Stimulated activated CD8-positive, alpha-beta memory T cell treated with anti-CD3 and anti-CD28 coated beads, Interleukin-15, amount 100 ng/mL, for 24 hours (primary cell): Measurements from ENCODE around the gene CPZ.
A peak's percentile ranks its signal among the peaks of the same experiment; 100 is the strongest.

ENCODE experiments used
- DNase-seq: peaks from one replicate; pipeline ENCODE4 v3.0.0-alpha.2; 2020; ENCODE audit warnings: low read depth

Gene CPZ

DNA sequence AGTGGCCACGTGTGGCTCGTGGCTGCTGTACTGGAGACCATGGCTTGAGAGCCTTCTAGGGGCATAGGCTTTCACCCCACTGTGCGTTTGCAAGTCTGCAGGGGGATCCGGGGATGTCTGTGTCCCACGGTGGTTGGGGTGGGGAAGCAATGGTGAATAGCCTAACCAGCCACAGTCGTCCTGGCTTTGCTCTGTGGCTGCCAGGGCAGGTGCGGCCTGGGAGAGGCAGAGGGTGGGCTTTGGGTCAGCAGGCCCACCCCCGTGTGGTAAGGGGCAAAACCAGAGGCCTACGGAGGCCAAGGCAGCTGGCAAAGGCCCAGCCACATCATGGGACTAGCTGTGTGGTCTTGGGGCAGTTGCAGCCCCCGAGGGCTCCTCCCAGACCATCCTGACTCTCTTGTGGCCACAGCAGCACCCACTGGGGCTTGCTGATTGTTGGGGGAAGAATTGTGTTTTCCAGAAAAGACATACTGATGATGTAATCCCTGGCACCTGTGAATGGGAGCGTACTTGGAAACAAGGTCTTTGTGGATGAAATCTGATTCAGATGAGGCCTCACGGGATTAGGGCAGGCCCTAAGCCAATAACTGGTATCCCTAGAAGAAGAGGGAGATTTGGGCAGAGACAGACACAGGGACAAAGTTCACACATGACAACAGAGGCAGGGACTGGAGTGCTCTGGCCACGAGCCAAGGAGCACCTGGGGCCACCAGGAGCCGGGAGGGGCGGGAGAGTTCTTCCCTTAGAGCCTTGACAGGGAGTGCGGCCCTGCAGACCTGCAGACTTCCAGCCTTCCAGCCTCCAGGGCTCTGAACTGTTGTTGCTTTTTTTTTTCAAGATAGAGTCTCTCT is 2.9 kb downstream of the CPZ start:
- no peak for DNase-seq

DNA sequence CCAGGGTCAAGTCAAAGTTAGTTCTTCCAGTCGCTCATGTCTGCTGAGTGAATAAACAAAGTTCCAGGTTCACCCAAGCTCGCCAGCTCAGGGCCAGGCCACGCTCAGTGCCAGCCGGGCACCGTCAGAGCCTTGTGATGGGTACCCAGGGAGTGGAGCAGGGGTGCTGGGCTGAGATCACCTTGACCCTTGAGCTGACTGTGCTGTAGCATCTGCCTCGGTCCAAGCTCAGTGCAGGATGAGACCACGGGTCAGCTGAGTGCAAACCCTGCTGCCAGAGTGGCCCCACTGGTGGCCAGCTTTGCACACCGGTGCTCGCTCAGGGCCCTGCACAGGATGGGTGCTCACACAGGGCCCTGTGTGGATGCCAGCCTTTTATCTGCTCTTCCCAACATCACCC is 4.3 kb downstream of the CPZ start:
- no peak for DNase-seq

DNA sequence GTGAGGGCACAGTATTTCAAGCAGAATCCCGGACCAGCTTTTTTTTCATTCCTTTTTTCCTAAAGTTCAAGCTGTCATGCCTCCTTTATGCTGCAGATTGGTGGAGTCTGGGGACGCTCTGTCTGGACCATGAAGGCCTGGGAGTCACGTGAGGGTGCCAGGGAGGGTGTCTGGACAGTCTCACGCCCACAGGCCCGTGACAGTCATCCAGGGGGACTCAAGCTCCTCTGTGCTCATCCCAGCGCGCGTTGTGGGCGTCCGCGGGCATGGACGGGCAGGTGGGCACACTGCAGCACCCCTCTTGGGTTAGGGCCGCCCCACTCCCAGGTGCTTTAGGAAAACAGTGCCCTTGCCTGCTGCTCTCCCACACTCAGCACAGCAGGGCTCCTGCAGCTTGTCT is 4.8 kb downstream of the CPZ start:
- no peak for DNase-seq

DNA sequence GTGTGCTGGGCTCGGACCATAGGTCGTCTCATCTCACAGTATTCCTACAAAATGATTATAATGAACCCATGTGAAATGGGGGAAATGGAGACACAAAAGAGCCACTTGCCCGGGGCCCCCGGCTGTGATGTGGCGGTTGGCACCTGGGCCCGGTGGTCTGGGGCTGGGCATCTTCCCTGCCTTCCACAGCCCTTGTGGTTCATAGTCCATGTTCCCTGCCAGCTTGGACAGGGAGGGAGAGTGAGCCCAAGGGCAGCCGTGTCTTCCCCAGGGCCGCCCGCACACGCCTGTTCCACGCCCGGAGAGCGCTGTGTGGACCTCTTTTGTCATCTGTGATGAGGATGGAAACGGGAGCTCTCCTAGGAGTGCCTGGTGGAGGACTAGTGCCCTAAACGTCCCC is 5.2 kb downstream of the CPZ start:
- no peak for DNase-seq

DNA sequence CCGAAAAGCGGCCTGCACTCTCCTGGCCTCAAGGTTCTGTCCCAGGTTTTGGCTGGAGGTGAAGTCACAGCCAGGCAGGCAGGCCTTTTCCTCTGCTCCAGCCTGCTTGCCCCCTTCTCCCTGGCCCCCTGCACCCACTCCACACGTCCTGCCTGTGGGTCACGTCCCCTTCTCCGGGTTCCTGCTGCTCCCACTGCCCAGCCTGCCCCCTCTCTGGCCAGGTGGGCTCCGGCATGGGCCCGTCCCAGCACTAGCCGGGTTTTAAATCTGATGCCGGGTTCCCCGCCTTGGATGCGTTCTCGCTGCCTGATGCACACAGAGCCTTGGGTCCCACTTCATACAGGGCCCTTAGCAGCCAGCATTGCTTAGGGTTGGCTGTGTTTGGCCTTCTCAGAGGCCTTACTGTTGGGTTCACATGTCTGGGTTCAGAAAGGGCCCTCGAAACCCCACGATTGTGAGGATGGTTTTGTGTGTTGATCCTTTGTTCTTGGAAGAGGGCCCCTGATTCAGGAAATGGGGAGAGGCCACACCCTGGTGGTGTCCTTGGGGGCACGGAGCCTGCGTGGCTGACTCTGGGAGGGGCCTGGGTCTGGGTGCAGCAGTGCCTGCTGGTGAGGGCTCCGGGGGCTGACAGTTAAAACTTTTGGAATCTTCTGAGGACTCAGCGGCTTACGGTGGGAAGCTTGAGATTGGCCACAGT is 6.0 kb downstream of the CPZ start:
- DNase-seq: no peak

DNA sequence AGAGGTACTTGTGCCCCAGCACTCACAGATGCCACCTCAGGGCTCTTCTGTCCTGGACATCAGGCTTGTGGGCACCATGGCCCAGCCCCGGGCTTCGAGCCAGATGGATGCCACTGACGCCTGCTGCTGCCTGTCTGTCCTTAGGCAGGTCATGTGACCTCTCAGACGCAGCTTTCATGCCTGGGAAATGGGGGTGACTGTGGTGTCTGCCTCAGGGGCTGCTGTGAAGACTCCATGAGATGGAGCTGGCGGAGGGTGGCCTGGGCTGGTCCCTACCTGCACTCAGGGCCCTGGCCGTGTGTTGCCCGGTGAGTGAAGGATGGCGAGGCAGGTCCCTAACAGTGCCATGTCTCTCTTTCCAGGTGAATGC is 6.5 kb downstream of the CPZ start:
- DNase-seq: no peak

DNA sequence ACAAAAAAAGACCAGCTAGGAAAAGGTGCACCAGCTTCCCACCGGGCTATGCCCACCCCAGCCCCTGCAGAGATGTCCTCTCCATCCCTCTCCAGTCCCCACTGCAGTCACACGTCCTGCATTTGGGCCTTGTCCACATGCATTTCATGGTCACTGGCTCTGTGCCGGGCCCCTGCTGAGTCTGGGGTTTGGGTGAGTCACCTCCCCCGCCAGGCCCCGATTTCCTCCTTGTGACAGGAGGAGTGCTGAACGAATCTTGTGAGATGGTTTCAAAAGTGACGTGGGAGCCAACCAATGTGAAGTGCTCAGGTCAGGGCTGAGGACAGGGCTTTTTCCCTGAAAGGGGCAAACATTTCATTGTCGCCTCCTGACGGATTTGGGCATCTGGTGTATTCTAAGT is 7.1 kb downstream of the CPZ start:
- DNase-seq: no peak

DNA sequence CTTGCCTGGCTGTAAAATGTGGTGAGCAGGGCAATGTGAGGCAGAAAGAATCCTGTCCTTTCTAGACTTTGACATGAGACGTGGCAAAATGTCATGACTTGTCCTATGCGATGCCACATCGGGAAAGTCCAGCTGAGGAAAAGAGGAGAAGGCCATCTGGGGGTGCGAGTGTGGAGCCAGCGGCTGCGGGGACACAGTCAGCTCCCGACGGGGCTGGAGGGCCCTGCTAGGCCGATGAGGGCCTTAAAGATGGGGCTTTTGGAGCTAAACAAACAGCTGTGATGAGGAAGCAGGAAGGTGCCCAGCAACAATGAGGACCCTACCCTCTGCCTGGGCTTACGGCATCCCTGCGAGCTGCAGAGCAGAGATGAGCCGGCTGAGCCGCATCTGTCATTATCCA is 7.7 kb downstream of the CPZ start:
- DNase-seq: no peak

DNA sequence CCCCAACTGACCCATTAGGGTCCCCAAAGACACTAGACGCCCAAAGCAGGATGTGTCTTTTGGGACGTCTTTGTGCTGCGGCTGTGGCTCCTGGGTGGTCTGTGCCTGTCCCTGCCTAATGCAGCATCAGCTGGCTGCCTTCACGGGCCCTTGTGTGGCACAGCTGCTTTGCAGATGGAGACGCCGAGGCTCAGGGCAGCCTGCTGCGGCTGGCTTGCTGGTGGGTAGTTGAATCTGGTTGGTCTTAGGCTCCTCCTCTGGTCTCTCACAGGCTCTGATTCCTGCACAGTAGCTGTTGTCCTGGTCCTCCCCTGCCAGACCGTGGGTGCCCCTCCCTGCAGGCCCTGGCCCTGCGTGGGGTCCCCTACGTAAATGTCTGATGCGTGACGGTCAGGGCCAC is 8.1 kb downstream of the CPZ start:
- no peak for DNase-seq

DNA sequence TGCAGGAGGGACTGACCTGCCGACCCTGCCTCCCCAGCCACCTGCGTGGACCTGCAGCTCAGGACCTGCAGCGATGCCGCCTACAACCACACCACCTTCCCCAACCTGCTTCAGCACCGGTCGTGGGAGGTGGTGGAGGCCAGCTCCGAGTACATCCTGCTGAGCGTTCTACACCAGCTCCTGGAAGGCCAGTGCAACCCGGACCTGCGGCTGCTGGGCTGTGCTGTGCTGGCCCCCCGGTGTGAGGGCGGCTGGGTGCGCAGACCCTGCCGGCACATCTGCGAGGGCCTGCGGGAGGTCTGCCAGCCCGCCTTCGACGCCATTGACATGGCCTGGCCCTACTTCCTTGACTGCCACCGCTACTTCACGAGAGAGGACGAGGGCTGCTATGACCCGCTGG is 8.5 kb downstream of the CPZ start:
- DNase-seq: no peak

DNA sequence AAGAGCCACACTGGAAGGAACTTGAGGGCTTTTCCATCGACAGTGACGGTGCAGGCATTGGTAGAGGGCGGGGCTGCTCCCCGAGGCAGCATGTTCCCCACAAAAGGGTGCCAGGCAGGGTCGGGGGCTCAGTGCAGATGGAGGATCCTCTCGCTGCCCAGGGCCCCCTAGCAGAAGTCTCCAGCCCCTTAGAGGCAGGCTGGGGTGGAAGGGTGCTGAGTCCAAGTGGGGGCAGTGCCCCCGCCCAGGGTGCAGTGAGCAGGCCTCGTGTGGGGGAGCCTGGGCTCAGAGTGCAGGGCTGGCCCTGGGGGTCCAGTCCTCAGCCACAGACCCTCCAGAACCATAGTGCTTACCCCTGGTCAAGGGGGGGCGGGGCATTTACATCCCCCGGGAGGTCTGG is 9.0 kb downstream of the CPZ start:
- no peak for DNase-seq

DNA sequence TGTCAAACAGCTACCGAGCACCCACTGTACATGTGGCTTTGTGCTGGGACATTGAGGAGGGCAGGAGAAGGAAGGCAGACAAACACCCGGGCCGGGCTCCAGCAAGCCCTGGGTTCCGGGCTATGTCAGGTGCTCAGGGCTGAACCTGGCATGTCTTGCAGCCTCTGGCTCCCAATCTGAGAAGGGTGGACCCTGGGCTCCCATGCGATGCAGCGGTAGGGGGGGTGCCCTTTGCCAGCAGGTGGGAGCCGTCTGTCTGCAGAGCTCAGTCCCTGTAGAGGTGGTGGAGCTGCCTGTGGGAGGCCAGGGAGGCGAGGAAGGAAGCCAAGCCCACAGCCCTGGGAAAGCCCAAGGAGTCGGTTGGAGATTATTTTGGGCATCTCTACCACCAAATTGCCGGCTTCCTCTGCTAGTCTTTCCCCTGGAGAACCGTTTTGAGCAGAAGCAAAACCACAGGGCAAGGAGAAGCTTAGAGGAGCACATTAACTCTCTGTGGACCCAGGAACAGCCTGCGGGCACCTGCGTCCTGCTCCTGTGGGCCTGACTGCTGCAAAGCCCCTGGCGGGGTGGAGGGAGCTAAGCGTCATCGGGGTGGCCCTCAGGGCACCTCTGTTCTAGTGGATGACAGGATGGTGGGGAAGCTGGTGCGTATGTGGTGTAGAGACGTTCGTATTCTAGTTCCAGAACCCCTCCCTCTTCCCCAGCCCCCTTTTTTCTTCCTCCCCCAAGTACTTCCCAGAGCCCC is 10.3 kb downstream of the CPZ start:
- DNase-seq: no peak

DNA sequence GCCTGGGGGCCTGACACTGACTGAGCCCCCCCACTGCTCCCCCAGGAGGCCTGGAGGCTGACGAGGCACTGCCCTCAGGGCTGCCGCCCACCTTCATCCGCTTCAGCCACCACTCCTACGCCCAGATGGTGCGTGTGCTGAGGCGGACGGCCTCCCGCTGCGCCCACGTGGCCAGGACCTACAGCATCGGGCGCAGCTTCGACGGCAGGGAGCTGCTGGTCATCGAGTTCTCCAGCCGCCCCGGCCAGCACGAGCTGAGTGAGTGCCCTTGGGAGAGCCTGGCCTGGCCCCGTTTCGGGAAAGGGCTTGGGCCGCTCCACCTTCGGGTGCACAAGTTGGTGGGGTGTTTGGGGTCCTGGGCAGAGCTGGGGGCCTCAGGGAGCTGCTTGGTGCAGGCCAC is 11.4 kb downstream of the CPZ start:
- no peak for DNase-seq

DNA sequence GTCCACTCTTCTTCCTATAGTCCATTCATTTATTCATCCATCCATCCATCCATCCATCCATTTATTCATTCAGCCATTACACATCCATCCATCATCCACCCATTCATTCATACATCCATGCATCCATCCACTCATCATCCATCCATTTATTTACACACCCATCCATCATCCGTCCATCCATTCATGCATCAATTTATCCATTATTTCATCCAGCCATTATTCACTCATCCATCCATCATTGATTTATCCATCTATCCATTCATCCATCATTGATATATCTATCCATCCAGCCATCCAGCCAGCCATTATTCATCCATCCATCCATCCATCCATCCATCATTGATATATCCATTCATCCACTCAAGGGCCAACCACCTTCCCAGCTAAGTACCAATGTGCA is 12.7 kb downstream of the CPZ start:
- DNase-seq: no peak

DNA sequence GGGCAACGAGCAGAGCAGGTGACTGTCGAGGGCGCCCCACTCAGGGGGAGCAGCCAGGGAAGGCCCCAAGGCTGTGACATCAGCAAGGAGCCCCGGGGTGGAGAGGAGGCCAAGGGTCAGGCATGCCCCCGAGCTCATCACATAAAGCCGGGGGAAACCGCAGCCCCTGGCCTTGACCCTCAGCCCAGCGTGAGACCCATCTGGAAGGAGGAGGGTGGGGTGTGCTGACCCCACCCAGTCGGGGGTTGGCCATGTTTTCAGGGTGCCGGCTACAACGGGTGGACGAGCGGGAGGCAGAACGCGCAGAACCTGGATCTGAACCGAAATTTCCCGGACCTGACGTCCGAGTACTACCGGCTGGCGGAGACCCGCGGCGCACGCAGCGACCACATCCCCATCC is 13.9 kb downstream of the CPZ start:
- no peak for DNase-seq

DNA sequence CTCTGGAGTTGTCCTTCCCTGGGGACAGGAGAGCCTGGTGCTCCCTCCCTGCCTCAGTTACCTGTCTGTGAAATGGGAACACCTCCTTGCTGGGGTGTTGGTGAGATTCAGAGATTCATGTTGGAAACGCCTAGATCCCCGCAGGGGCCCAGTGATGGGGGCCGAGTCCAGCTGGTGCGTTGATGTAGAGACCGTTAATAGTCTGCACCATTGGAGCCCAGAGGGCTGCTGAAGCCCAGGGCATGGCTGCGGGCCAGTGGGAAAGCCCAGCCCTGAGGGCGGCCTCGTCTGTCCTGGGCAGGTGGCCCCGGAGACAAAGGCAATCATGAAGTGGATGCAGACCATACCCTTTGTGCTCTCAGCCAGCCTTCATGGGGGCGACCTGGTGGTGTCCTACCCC is 14.4 kb downstream of the CPZ start:
- no peak for DNase-seq

DNA sequence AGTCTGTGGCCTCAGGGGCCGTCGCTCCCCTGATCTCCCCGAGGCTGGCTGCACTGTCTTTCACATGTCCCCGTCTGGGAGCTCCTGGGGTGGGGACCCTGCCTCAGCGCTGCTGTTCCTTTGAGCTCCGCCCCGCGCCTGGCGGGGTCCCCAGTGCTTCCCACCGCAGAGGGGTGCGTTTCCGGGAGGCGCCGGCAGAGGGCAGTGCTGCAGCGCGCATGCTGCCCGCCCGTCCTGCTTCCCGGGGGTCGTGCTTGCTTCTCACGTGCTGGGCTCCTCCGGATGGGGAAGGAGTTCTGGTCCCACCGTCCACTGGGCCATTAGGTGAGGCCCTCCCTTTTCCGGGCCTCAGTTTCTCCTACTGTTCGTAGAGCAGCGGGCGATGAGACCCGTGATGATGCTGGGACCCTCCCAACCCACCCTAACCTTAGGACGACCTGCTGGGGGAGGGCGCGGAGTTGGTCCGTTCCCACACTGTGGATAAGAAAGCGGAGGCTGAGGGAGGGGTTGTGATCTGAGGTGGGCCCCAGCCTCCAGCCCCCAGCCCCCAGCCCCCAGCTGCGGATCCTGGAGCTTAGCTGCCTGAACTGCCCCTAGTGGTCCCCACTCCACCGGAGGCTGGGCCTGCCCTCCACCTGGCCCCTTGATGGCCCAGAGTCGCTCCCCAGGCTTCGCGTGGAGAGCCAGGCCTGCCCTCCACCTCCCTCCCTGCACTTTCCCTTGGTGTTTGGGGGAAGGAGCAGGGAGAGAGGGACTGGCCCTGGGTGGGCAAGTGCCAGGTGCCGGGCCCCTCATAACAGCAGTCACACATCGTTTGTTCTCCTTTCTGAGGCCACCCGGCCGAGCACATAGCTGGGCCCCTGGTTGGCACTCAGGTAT is 15.3 kb downstream of the CPZ start:
- DNase-seq: peak; percentile 43

DNA sequence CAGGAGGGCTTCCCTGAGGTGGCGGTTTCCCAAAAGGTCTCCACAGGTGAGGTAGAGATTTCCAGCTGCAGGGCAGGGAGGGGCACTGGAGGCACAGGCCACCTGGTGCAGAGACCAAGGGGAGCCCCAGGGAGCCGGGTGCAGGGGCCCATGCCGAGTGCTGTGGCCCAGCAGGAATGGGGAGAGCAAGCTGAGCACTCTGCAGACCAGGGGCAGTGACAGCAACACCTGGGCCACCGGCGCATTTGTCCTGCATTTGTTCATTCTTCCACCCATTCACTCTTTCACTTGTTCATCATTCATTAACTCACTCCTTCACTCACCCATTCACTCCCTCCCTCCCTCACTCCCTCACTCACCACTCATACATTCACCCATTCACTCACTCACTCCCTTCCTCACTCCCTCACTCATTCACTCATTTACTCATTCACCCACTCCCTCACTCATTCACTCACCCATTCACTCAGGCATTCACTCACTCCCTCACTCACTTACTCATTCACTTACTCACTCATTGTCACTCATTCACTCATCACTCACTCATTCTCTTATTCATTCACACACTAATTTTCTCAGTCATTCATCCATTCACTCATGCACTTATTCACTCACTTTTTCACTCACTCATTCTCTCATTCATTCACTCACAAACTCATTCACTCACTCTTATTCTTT is 16.3 kb downstream of the CPZ start:
- no peak for DNase-seq

DNA sequence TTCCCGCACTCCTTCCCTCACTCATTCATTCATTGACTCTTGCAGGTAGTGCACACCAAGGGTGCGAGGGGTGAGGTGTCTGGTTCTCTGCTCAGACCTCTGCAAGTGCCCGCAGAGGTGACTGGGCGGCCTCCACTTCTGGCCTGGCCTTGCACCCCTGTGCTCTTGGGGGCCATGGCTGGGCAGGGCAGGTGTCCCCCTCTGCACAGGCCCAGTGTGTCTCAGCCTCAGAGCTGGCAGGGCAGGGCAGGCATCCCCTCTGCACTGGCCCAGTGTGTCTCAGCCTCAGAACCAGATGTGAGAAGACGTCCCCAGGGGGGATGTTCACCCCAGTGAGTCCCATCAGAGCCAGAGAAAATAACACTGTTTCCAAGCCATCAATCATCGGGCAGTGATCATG is 16.8 kb downstream of the CPZ start:
- DNase-seq: no peak

DNA sequence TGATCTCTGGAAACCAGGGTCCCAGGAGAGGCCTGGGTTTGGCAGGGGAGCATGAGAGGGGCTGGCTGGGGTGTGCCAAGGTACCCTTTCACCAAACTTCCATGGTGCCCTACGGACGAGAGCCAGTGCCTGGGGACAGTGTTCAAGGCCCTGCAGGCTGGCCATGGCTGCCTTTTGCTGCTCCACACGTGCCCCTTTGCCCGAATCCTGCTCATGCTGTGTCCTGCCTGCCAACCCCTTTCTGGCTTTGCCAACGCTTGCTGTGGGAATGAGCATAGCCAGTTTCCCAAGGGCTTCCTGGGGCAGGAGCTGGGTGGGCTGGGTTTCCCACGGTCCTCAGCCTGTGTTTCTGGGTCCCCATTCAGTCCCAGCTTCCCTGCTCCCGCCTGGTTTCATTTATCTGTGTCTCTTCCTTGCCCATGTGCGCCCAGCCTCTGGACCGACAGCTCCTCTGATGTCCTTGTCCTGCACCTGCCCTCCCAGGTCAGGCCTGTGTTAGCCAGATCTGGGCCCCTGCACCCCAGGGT is 17.3 kb downstream of the CPZ start:
- no peak for DNase-seq

DNA sequence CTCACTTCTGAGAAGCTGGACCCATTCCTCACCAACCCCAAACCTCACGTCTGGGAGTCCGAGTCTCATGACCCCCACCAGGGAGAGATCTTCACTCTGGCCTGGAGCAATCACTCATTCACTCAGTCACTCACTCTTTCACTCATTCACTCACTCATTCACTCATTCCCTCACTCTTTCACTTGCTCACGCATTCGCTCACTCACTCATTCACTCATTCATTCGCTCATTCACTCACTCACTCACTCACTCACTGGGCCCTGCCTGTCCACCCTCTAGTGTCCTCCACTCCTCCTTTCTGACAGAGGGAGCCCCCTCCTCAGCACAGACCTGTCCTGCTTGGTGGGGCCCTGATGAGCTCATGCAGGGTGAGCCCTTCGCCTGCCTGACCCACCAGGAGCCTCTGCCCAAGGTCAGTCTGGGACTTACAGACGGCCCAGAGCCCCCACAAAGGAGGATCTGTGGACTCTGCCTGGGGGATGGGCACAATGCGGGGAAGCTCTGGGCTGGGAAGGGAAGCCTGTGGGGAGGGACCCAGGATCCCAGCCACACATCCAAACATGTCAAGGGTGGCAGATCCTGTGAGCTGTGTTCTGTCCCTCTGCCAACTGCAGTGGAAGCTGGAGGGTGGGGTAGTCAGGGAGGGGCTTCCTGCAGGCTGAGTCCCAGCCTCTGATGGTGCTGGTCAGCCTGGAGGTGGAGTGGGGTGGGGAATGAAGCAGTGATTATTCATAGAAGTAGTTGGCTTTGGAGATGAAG is 18.5 kb downstream of the CPZ start:
- no peak for DNase-seq
